HEK293T (cell line): ENCODE measurements around the gene TMEM229B.

ENCODE experiments used
- FOXK2 ChIP-seq: fragments of 450-650 bp; IDR thresholded peaks from 2 replicates; pipeline ENCODE4 v1.6.1; 2016; ENCODE audit warnings: mild to moderate bottlenecking
- FOXM1 ChIP-seq: fragments of 450-650 bp; IDR thresholded peaks from 2 replicates; pipeline ENCODE4 v1.6.1; 2017; ENCODE audit warnings: mild to moderate bottlenecking, borderline replicate concordance
- SP1 ChIP-seq: fragments of 450-650 bp; IDR thresholded peaks from 2 replicates; pipeline ENCODE4 v1.6.1; 2017
- SUZ12 ChIP-seq: fragments of 450-650 bp; IDR thresholded peaks from 2 replicates; pipeline ENCODE4 v1.6.1; 2016; ENCODE audit warnings: mild to moderate bottlenecking
- TARDBP ChIP-seq: fragments of 450-650 bp; IDR thresholded peaks from 2 replicates; pipeline ENCODE4 v1.6.1; 2016

DNA sequence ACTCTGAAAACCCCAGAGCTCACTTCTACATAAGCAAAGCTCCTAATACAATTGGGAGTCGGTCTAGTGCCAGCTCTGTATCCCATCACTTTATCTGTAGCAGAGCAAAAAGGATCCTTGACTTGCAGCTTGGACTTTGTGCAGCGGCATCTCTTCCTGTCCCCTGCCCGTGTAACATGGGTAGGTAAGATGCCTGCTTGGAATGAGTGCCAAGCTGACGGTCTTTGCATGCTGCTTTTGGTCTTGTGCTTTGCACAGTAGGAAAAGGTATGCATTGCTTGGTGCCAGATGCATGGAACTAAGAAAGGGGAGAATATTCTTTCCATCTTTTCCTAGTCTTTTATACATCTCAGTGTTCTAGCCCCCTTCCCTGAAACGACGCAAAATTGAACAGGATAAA, 37.7 kb upstream of the TMEM229B start:
- TF ChIP-seq SP1 (no peak), SUZ12 (no peak), TARDBP (no peak), FOXK2 (no peak), FOXM1 (no peak)
